Activated T-cell treated with anti-CD3 and anti-CD28 coated beads, Interleukin-2, amount 50 U/mL, for 1 hour (primary cell): Measurements from ENCODE around the gene FADS2.

ENCODE experiments used
- DNase-seq: peaks from one replicate; pipeline ENCODE4 v3.0.0-alpha.2; 2020

Gene FADS2

GRCh38 chr11:61851113-61851899 lies 23.2 kb downstream of the FADS2 start:
- DNase-seq: no peak

- no peak for DNase-seq
Observed at GRCh38 chr11:61851900-61852295, 23.8 kb downstream of the FADS2 start.

GRCh38 chr11:61853698-61854169 lies 25.6 kb downstream of the FADS2 start:
- DNase-seq: no peak

- DNase-seq: no peak
Observed at GRCh38 chr11:61854206-61854895, 26.3 kb downstream of the FADS2 start.

GRCh38 chr11:61854966-61855714 lies 27.0 kb downstream of the FADS2 start:
- DNase-seq: no peak

GRCh38 chr11:61855939-61856680 lies 28.0 kb downstream of the FADS2 start:
- no peak for DNase-seq

- DNase-seq: no peak
Observed at GRCh38 chr11:61860054-61860903, 32.2 kb downstream of the FADS2 start.

GRCh38 chr11:61861634-61862033 lies 33.5 kb downstream of the FADS2 start:
- no peak for DNase-seq

GRCh38 chr11:61862714-61863547 lies 34.8 kb downstream of the FADS2 start:
- DNase-seq: no peak

GRCh38 chr11:61863548-61864081 lies 35.5 kb downstream of the FADS2 start:
- DNase-seq: no peak

- DNase-seq: no peak
Observed at GRCh38 chr11:61864814-61865775, 37.0 kb downstream of the FADS2 start.

- no peak for DNase-seq
Observed at GRCh38 chr11:61866231-61866957, 38.3 kb downstream of the FADS2 start.

- no peak for DNase-seq
Observed at GRCh38 chr11:61866958-61867343, 38.9 kb downstream of the FADS2 start.

- DNase-seq: no peak
Observed at GRCh38 chr11:61868571-61869428, 40.7 kb downstream of the FADS2 start.

GRCh38 chr11:61869429-61869707 lies 41.3 kb downstream of the FADS2 start:
- no peak for DNase-seq

GRCh38 chr11:61869708-61870451 lies 41.8 kb downstream of the FADS2 start:
- DNase-seq: no peak

GRCh38 chr11:61870541-61871031 lies 42.5 kb downstream of the FADS2 start:
- no peak for DNase-seq
